IPS DF 4.7 (cell line): ENCODE data around the gene FRMD4A.

Experiments used
- DNase-seq: peaks from one replicate; pipeline ENCODE4 v3.0.0-alpha.2; 2013; ENCODE audit warnings: low spot score; ENCODE audit errors: extremely low read depth

FRMD4A gene

GRCh38 chr10:13681095-13681494, 649.6 kb downstream of the FRMD4A start:
- DNase-seq = no peak

DNA sequence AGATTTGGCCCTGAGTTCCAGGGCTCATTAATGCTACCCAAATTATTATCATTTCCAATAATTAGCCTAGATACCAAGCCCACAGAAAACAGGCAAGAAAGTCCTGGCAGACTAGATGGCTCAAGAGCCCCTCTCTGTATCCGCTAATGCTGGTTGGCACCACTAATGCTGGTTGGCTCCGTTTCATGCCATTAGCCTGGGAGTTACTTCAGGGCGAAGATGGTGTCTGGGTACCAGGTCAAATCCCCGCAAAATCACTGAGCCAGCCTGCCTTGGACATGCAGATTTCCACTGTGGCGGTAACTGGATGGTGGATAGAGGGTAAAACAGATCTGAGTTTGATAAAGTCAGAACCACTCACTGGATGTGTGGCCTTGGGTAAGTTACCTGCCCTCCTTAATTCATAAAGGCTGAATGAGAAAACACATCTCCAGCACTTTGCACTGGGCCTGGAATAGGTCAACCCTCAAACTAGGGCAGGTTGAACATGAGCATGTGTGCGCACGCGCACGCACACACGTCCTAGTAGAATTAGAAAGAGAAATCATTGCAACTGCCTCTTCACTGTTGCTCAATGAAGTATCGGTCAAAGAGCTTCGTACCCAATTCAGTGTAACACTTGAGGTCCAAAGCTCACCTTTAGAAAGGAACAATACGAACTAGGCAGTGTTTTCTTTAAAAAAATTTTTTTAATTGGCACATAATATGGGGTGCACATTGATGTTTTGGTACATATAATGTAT, 652.5 kb downstream of the FRMD4A start:
- DNase-seq = no peak

DNA sequence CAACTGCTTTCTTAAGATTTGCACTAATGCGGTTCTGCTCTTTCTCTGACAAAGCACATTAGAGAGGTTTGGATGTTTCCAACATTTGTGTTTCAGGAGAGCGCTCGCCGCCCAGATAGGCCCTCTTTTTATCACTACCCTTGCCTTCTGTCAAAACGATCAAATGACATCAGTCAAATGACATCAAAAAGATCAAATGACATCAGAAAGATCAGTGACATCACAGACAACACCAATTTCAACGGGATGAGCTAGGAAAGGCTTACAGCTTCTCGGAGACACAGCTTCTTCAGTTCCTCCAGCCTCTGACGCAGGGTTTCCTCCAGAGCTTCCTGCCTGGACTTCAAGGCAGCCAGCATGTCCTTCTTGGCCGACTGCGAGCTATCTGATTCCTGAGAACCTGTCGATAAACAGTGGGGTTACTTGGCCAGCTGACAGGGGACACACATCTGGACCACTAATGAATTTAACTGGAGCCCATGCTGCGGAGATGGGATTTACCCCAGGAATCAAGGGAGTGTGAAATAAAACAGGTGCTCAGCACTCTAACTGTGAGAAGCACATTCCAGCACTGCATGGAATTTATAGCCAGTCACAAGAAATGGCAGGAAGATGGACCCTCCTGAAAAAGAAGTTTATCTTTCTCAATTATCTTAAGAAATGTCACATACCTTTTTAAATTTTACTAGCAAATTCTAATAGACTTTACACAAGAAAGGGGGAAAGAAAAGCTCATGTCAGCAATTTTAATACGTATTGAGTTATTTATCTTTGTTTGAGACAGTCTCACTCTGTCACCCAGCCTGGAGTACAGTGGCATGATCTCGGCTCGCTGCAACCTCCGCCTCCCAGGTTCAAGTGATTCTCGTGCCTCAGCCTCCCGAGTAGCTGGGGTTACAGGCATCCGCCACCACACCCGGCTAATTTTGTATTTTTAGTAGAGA, 655.8 kb downstream of the FRMD4A start:
- DNase-seq = no peak

DNA sequence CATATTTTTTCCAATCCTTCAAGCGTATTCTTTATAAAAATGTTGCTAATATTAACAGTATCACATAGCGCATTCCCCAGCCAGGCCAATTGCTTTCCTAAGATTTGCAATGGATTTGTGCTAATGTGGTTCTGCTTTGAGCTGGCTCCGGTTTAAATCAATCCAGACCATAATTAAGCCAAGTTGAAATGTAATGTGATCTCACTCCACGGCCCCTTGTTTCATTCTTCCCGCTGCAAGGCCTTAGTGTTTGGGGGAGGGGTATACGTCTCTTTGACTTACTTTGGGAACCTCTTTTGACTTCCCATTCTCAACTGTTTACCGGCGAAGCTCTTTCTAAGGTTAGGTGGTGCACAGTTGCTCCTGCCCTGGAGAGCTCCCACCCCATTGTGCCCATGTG, 657.6 kb downstream of the FRMD4A start:
- no peak for DNase-seq

DNA sequence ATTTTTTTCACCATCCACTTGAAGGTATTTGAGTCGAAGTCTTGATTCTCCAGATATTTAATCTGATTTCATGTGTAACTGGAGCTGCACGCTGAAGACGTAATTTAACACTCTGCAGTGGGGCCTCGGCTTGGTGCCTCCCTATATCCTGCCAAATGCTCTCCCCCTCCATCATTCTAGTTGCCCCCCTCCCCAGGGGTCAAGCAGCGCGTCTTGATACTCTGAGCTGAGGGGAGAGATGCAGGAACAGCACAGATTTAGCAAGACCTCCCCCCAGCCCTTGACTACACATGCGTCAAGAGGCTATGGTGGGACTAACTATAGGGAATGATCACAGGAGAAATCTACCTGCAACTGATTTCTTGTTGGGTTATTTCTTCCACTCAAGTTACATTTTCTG, 658.2 kb downstream of the FRMD4A start:
- no peak for DNase-seq

DNA sequence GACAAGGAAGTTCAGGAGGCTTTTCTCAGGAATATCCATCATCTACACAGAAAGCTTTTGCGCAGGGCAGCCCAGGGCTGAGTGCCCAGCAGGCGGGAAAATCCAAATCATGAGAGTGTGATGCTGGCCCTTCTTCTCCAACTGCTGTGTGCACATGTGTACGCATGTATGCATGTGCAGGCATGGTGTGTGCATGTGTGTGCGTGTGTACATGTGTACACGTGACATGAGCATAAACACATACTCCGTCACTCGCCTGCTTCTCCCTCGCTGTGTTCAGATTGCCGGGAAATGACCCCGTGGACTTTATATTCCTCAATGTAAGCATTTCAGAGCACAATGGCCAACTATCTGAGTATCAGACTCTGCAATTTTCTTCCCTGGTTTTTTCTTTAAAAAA, 658.8 kb downstream of the FRMD4A start:
- no peak for DNase-seq

DNA sequence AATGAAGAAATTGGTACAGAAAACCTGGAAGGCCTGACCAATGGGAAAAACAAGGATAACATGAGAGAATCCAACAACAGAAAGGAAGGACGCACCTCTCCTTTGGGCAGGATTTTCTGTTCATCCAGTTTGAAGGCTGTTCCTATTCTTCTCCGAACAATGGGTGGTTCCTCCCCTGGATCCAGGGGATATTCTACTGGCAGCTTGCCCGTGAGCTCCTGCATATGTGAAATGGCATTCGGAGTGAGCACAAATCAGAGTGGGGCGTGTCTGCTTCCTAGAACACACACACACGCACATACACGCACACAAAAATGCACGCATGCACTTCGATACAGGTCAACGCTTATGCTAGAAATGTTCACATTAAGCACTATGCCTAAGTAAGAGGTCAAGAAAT, 660.4 kb downstream of the FRMD4A start:
- no peak for DNase-seq

GRCh38 chr10:13669901-13670300, 660.8 kb downstream of the FRMD4A start:
- DNase-seq = no peak

DNA sequence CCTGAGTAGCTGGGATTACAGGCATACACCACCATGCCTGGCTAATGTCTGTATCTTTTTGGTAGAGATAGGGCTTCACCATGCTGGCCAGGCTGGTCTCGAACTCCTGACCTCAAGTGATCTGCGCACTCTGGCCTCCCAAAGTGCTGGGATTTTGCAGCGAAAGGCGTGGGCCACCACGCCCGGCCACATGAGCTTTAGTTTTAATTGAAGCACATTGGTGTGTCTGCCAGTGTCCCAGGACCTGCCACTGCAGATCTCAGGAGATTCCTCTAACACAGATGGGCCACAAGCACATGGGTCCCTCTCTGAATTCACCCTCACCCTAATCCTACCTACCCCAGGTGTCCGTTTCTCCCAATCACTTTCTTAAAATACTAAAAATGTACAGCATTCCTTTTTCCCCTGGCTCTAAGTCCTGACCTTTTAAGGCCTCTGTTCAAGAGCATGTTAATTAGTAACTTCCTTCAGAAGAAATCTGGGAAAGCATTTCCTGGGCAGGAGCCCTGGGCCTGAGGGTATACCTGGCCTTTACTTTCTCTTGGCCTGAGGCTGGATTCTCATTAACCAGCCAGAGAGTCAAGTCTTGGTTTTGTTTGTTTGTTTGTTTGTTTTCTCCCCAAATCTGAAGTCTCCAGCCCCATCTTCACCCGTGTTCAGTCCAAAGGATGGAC, 661.4 kb downstream of the FRMD4A start:
- DNase-seq = no peak

- no peak for DNase-seq
Observed at GRCh38 chr10:13668126-13668525, 662.6 kb downstream of the FRMD4A start.

GRCh38 chr10:13665516-13666262, 665.0 kb downstream of the FRMD4A start:
- DNase-seq = no peak

DNA sequence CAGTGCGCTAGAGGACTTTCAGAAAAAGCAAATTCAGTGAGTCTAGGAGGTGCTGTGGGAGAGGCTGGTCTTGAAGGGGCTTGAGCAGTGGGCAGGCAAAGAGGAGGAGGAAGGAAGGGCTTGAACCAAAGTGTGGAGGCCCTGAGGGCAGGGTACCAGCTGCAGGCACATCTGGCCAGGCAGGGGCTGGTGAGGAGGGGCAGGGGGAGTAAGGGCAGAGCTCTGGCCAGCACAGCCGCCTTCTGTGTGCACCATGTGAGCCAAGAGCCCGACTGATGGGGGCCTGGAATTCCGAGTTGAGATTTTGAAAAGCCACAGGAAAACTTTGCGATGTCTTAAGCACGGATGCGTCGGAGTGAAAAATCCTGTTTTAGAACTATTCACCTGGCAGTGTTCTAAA, 669.5 kb downstream of the FRMD4A start:
- no peak for DNase-seq

GRCh38 chr10:13660551-13660920, 670.2 kb downstream of the FRMD4A start:
- no peak for DNase-seq

GRCh38 chr10:13659887-13660550, 670.7 kb downstream of the FRMD4A start:
- no peak for DNase-seq

DNA sequence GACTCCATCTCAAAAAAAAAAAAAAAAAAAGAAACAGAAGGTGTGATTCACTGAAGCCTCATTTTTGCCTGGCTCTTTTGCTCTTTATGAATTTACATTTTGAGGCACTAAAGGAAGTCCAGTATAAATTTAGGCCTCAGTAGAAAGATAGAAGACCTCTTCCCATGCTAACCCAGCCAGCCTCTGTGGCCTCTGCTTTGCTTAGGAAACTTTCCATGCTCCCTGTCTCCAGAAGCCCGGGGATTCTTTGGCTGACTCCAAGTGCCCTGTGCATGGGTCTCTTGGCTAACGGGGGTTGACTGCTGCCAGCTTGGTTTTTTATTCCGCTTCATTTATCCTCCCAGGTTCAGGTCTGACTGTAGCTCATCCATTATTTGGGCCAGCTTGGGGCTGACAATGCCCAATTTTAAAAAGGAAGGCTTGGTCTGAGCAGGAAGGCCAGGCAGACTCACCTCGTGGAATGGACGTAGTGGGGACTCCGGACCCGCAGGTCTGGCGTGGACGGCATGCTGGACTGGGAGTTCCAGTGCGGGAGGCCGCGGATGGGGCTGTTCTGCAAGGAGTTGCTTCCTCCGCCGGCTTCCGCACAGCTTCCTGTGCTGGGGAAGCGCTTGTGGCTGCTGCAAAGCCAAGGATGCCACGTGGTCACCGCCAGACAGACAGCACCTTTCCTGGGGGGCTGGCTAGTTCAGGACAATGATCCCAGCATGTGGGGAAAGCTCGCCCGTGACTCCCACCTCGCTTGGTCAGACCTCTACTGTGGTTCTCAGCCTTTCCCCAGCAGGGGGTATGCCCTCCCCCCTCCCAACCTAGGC, 671.6 kb downstream of the FRMD4A start:
- no peak for DNase-seq

GRCh38 chr10:13658264-13658663, 672.5 kb downstream of the FRMD4A start:
- DNase-seq = no peak

- no peak for DNase-seq
Observed at GRCh38 chr10:13657101-13657680, 673.5 kb downstream of the FRMD4A start.

DNA sequence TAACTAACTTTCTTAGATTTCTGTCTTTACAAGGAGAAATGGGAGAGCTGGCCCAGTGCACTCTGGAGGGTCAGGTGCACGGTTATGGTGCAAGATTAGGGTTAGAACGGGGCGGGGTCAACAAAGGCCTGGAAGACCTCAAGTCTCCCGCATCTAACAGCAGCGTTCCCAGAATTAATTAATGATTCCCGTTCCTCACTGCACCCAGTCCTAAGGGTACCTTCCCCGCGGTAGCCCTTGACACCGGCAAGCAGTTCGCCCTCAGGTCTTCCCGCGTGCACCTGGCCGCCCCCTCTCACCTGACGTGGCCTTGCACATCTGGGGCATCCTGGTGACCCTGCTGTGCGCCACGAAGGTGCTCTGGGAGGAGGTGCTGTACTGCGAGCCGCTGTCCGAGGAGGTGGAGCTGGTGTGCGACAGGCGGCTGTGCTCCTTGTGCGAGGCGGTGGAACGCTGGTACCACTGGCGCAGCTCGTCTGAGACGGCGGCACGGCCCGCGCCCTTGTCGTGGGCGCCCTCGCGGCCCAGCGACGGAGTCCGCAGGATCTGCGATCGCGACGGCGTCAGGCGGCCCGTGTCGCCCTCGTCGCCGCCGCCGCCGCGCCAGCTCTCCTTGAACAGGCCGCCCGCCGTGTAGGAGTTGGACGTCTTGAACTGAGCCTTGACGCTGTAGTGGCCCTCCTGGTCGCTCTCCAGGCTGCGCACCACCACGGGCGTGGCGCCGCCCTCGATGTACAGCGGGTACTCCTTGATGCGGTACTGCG, 674.2 kb downstream of the FRMD4A start:
- no peak for DNase-seq

DNA sequence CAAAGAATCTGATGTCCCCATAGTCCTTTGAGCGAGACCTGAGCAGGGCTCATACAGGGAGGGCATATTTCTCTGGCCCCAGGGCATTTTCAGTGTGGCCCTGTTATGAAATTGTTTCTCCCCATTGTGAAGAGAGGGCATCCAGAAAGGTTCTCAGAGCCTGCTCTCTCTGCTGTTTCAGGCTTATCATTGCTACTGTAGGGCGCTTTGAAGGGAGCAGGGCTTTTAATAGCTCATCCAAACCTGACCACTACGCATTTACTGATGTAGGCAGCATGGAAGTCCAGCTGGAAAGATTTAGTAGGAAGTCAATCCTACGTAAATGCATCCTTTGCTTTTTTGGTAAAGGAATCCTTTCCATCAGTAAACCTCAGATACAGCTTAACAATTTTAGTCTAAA, 675.9 kb downstream of the FRMD4A start:
- DNase-seq = no peak
